ENCODE data around the gene IFFO2.

- TF ChIP-seq, protein P1, sequence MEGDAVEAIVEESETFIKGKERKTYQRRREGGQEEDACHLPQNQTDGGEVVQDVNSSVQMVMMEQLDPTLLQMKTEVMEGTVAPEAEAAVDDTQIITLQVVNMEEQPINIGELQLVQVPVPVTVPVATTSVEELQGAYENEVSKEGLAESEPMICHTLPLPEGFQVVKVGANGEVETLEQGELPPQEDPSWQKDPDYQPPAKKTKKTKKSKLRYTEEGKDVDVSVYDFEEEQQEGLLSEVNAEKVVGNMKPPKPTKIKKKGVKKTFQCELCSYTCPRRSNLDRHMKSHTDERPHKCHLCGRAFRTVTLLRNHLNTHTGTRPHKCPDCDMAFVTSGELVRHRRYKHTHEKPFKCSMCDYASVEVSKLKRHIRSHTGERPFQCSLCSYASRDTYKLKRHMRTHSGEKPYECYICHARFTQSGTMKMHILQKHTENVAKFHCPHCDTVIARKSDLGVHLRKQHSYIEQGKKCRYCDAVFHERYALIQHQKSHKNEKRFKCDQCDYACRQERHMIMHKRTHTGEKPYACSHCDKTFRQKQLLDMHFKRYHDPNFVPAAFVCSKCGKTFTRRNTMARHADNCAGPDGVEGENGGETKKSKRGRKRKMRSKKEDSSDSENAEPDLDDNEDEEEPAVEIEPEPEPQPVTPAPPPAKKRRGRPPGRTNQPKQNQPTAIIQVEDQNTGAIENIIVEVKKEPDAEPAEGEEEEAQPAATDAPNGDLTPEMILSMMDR (conservative IDR thresholded peaks at IDR 0.05 in 1 of 2, IDR thresholded peaks at IDR 0.05 in 1 of 2; ENCODE audit: low read depth in 1 of 2, low read length in 2 of 2), result no peak
- TF ChIP-seq EZH2 (IDR thresholded peaks at IDR 0.05; ENCODE audit: low read length, missing control alignments), result no peak
These were observed 41.7 kb upstream of the IFFO2 start for GRCh38 chr1:18998016-18998724.
